ENCODE data around the gene CNTNAP5. TPM values are rescaled to one million over a fixed set of nuclear protein-coding genes. Genes with fewer than 3 reads are reported as not detected.

CNTNAP5 gene
- total and polyA plus RNA-seq, 2 of the 13 experiments (the other 11 are each of a cell fraction or from before 2014, with no cell fraction given) = not detected

- no peak overlapping the region for H3K9ac ChIP-seq (ENCODE audit: insufficient read depth, low read depth, low read length)
- no peak overlapping the region for H3K4me3 ChIP-seq (replicated peaks in 1 of 3; ENCODE audit: insufficient read depth in 1 of 3, low read depth in 2 of 3, low read length in 3 of 3)
- no peaks in the 10 kb centered on the region for H3K79me2 ChIP-seq (ENCODE audit: insufficient read depth, low read length)
- no peak overlapping the region for H2AFZ ChIP-seq (ENCODE audit: low read length)
- H3K4me2 ChIP-seq (ENCODE audit: low read depth, low read length) = no peak overlapping the region
- no peak for ATAC-seq
- WGBS (ENCODE audit: low lambda C conversion rate) = 7% methylated on average over 5 of the region's 5 CpGs
- intact Hi-C loops (cut with micrococcal nuclease; ENCODE audit: unreplicated experiment) (no loop called here), in situ Hi-C loops (cut with HindIII; ENCODE audit: extremely low pct_ligation_motif_present, low pct_unique_long_range_greater_than_20kb) (no loop called here)
- no peaks in the 10 kb centered on the region for H3K27me3 ChIP-seq (ENCODE audit: control insufficient read depth in 1 of 2, insufficient read depth in 2 of 2, low read length in 2 of 2)
- CTCF ChIA-PET (ENCODE audit: low intra/inter-chr PET ratio, low total read pairs) = no interaction called here
- peaks cover 27% of the 10 kb centered on the region; the same call in 1 of the 2 replicates for H3K9me3 ChIP-seq (ENCODE audit: low read length)
- H3K4me1 ChIP-seq (ENCODE audit: insufficient read depth, low read length) = no peaks in the 10 kb centered on the region
- TF ChIP-seq REPIN1 (CRISPR knock-in tag; IDR thresholded peaks at IDR 0.05; ENCODE audit: borderline replicate concordance, low read depth) (no peak), ZNF260 (CRISPR knock-in tag; IDR thresholded peaks at IDR 0.05; ENCODE audit: borderline replicate concordance, low read depth) (no peak), DRAP1 (CRISPR knock-in tag; IDR thresholded peaks at IDR 0.05) (no peak), PAX8 (CRISPR knock-in tag; IDR thresholded peaks at IDR 0.05; ENCODE audit: borderline replicate concordance) (no peak), TP53 (CRISPR knock-in tag; conservative IDR thresholded peaks at IDR 0.05) (no peak), ZNF883 (CRISPR knock-in tag; IDR thresholded peaks at IDR 0.05; ENCODE audit: not compliant biosample characterization) (no peak), ZSCAN25 (CRISPR knock-in tag; IDR thresholded peaks at IDR 0.05) (no peak), ZNF234 (CRISPR knock-in tag; conservative IDR thresholded peaks at IDR 0.05) (no peak)
- TF ChIP-seq, protein P1, sequence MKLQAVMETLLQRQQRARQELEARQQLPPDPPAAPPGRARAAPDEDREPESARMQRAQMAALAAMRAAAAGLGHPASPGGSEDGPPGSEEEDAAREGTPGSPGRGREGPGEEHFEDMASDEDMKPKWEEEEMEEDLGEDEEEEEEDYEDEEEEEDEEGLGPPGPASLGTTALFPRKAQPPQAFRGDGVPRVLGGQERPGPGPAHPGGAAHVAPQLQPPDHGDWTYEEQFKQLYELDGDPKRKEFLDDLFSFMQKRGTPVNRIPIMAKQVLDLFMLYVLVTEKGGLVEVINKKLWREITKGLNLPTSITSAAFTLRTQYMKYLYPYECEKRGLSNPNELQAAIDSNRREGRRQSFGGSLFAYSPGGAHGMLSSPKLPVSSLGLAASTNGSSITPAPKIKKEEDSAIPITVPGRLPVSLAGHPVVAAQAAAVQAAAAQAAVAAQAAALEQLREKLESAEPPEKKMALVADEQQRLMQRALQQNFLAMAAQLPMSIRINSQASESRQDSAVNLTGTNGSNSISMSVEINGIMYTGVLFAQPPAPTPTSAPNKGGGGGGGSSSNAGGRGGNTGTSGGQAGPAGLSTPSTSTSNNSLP (IDR thresholded peaks at IDR 0.05; ENCODE audit: low read depth, low read length) = no peak
- H3K36me3 ChIP-seq (replicated peaks in 1 of 2; ENCODE audit: control insufficient read depth in 1 of 2, insufficient read depth in 2 of 2, low read length in 2 of 2) = no peaks in the 10 kb centered on the region
- FAIRE-seq = no peak
- no peak overlapping the region for H3K27ac ChIP-seq (ENCODE audit: extremely low read length, insufficient read depth, low read length)
- no peak for DNase-seq (ENCODE audit: low spot score)
- POLR2A ChIA-PET = no interaction called here
- no TSS peak for BruUV-seq (replicated peaks)
- H4K20me1 ChIP-seq (ENCODE audit: insufficient read depth, low read length) = no peaks in the 10 kb centered on the region
Observed at GRCh38 chr2:124921191-124921590, 896.1 kb downstream of the CNTNAP5 start.
